CD4-positive, alpha-beta T cell treated with Interleukin-1 beta for 1 hour (primary cell): ENCODE data around the gene SHROOM3.

ENCODE experiments used
- DNase-seq, 2 donors: peaks; one replicate each; pipeline ENCODE4 v3.0.0-alpha.2; 2020 to 2022

SHROOM3 gene

GRCh38 chr4:76545226-76545884, 110.3 kb downstream of the SHROOM3 start:
- DNase-seq, result no peak

- no peak for DNase-seq
These were observed 111.3 kb downstream of the SHROOM3 start for GRCh38 chr4:76546327-76546726.

GRCh38 chr4:76546759-76547742, 112.0 kb downstream of the SHROOM3 start:
- no peak for DNase-seq

GRCh38 chr4:76548704-76549103, 113.7 kb downstream of the SHROOM3 start:
- DNase-seq, result no peak

- DNase-seq, result no peak
These were observed 114.7 kb downstream of the SHROOM3 start for GRCh38 chr4:76549765-76550164.

- DNase-seq, result no peak
These were observed 116.1 kb downstream of the SHROOM3 start for GRCh38 chr4:76550966-76551780.

- DNase-seq, result no peak
These were observed 119.6 kb downstream of the SHROOM3 start for GRCh38 chr4:76554630-76555029.

- no peak for DNase-seq
These were observed 121.4 kb downstream of the SHROOM3 start for GRCh38 chr4:76556452-76556851.

- no peak for DNase-seq
These were observed 123.6 kb downstream of the SHROOM3 start for GRCh38 chr4:76558396-76559235.

- no peak for DNase-seq
These were observed 124.4 kb downstream of the SHROOM3 start for GRCh38 chr4:76559236-76560071.

- no peak for DNase-seq
These were observed 127.1 kb downstream of the SHROOM3 start for GRCh38 chr4:76562161-76562560.

GRCh38 chr4:76562836-76563453, 127.9 kb downstream of the SHROOM3 start:
- DNase-seq, result no peak

GRCh38 chr4:76563454-76564122, 128.6 kb downstream of the SHROOM3 start:
- DNase-seq, result no peak

- no peak for DNase-seq
These were observed 129.3 kb downstream of the SHROOM3 start for GRCh38 chr4:76564123-76564915.

- DNase-seq, result no peak
These were observed 133.2 kb downstream of the SHROOM3 start for GRCh38 chr4:76568262-76568661.

- no peak for DNase-seq
These were observed 134.2 kb downstream of the SHROOM3 start for GRCh38 chr4:76569225-76569624.

- DNase-seq, result no peak
These were observed 134.7 kb downstream of the SHROOM3 start for GRCh38 chr4:76569706-76570105.

- DNase-seq, result no peak
These were observed 135.3 kb downstream of the SHROOM3 start for GRCh38 chr4:76570141-76570973.
